EH (cell line): Measurements from ENCODE around the gene ITSN1.
"Not testable (repeated sequence)": the region's sequence is repeated elsewhere in the genome, so short reads cannot be mapped to it uniquely, and the experiment has no call there.

Source experiments
- DNase-seq: peaks from one replicate; pipeline ENCODE4 v3.0.0-alpha.2; 2015; ENCODE audit warnings: low read depth

The ITSN1 gene

DNA sequence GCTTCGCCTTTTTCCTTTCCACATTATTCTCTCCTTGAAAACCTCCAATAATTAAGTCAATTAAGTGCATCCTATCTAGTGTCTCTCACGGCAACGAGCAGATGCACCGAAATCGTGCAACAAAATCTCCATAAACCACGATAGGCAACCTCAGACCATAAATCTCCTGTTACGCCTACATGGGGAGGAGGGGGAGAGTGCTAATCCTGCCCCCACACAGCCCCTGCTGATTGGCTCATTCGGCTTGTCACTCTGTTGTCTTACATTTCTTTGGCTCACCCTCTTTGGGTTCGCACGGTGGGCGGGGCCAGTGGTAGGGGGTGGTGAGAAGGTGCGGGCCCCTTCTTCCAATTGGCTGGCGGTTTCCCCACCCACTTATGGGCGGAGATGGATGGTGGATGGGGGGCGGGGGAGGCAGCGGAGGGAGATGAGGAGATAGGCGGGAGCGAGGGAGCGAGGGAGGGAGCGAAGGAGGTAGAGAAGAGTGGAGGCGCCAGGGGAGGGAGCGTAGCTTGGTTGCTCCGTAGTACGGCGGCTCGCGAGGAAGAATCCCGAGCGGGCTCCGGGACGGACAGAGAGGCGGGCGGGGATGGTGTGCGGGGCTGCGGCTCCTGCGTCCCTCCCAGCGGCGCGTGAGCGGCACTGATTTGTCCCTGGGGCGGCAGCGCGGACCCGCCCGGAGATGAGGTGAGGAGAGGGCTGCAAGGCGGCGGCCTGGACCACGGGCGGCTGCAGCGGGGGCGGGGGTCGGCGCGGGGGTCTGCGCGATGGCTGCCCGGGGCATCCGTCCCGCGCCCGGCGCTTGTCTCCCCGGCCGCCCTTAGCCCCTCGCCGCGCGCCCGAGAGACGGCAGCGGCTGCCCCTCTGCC lies at the start of gene ITSN1:
TSS of gene ITSN1 (plus strand) at position 475 of the 869 bp plus-strand sequence. CDS start 76,328 bp downstream, outside the sequence.
- DNase-seq: peak; percentile 100

DNA sequence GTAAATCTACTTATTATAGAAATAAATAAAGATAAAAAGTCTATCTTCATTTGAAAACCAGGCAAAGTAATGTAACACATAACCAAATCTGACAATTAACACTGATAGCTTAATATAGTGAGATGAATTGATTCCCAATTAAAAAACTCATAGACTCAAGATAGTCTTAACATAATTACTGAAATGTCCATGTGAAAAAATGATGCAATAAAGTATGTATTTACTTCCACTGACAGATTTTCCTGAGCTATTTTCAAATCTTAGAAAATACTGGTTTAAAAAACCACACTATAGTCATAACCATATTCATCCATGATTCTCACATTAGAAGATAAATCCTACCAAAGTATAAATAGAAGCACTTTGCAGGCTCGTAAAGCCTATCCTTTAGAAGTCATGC lies 44.2 kb upstream of the ITSN1 start:
- DNase-seq: no peak

DNA sequence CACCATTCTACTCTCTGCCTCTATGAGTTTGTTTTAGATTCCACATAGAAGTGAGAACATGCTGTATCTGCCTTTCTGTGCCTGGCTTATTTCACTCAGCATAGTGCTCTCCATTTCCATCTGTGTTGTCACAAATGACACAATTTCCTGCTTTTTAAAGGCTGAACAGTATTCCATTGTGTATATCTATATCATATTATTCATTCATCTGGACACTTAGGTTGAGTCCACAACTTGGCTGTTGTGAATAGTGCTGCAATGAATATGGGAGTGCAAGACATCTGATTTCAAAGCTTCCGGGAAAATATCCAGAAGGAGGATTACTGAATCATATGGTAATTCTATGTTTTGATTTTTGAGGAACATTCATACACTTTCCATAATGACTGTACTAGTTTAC lies 33.7 kb upstream of the ITSN1 start:
- DNase-seq: no peak

DNA sequence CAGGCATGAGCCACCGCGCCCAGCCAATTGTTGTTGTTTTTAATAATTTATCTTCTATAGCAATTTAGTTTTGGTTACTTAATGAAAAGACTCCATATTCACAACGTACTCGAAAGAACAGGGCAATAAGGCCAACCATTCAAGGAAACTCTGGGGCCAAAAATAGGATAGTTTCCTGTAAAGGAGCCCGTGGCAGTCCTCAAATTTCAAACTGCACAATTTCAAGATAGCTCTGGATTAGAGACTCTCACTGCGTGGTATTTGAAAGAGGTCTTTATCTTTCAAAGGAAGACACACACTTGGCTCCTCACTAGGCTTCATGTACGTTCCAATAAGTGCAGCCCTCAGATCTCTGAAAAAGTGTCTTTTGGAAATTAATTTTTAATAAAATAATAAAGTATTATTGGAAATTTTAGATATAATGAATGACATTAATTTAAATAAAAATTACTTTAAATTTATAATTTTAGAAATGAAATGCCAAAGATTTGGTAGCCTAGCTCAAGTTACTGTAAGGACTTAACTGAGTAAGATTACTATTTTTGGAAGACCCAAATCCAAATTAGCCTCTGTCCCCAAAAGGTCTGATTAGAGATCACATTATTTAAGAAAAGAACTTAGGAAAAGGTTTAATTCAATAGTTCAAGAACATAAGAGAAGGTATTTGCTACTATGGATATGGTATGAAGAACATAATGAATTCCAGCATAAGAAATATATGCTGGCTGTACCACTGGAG lies 31.1 kb upstream of the ITSN1 start:
- DNase-seq: no peak

DNA sequence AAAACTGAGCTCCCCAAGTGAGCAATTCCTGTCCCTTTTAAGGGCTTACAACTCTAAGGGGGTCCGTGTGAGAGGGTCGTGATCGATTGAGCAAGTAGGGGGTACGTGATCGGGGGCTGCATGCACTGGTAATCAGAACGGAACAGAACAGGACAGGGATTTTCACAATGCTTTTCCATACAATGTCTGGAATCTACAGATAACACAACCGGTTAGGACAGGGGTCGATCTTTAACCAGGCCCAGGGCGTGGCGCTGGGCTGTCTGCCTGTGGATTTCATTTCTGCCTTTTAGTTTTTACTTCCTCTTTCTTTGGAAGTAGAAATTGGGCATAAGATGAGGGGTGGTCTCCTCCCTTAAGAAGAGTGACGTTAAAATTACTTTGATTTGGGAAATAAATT lies 24.7 kb upstream of the ITSN1 start:
- DNase-seq: not testable (repeated sequence)

DNA sequence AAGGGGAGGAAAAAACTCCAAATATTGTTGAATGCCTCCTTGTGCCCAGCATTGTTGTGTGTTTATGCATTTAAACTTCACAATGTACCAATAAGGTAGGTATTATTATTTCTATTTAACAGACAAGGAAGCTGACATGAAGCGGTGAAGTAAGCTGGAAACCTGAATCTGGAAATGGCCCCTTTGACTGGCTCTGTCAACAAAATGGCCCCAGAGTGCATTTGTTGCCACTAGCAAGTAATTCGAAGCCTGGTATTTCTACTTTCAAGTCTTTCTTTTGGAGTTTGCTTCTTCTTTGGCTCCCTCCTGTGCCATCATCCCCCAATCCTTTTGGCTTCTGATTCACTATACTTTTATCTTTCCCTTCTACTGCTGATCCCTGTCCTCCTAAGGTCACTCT lies 23.9 kb upstream of the ITSN1 start:
- DNase-seq: no peak

DNA sequence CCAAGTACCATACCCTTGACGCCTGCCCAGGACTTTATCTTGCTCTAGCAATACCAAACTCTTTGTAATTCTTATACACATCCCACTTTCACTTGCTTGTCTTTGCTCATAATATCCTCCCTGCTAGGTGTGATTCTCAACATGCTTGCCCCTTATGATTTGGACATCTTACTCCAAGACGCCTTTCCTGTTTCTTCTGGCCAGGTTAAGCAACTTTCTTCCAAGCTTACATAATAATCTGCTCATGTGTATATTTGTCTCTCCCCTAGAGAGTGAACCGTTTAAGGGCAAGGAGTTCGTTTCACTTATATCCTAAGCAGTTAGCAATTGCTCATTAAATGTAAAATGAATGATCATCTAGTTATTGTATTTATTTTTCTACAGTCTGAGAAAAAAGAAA lies 22.6 kb upstream of the ITSN1 start:
- no peak for DNase-seq

DNA sequence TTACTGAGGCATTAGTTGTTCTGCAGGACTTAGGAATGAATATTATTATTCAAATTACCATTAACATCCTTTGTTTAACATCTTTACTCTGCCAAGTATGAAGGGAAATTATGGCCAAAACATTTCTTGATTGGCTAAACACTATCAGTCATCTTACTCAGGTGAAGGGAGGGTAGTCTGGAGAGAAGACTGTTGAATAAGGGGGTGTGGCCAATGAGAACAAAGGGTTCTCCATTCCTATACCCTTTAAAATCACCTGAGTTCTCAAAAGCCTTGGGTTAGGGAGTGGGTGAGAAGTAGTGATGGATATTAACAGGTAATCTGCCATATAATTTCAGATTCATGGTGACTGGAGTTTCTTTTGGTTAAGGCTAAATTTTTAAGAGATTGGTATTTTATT lies 20.0 kb upstream of the ITSN1 start:
- DNase-seq: no peak

DNA sequence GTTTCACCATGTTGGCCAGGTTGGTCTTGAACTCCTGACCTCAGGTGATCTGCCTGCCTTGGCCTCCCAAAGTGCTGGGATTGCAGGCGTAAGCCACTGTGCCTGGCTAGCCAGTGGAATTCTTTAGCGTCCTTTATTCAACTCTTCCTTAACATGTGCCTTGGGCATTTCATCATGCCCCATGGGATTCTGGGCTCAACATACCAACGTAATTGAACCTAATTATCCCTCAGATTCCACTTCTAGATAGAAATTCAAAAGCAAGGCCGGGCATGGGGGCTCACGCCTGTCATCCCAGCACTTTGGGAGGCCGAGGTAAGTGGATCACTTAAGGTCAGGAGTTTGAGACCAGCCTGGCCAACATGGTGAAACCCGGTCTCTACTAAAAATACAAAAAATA lies 16.1 kb upstream of the ITSN1 start:
- DNase-seq: not testable (repeated sequence)

DNA sequence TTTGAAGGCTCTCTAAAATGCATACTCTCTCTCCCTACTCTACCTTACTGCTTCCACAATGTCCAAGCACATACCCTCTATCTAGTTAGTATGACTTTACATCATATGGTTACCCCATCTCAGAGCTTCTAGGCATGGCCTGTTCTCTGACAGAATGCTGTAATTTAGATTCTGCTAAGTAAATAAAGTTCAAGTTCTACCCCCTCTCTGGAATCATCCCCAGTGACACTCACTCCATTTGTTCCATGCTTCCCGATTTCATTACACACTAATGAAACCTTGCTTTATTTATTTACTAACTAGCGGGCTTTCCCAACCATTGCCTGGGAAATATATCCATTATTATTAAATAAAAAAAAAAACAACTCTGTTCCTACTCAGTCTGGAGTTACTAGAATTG lies 8.0 kb upstream of the ITSN1 start:
- no peak for DNase-seq

DNA sequence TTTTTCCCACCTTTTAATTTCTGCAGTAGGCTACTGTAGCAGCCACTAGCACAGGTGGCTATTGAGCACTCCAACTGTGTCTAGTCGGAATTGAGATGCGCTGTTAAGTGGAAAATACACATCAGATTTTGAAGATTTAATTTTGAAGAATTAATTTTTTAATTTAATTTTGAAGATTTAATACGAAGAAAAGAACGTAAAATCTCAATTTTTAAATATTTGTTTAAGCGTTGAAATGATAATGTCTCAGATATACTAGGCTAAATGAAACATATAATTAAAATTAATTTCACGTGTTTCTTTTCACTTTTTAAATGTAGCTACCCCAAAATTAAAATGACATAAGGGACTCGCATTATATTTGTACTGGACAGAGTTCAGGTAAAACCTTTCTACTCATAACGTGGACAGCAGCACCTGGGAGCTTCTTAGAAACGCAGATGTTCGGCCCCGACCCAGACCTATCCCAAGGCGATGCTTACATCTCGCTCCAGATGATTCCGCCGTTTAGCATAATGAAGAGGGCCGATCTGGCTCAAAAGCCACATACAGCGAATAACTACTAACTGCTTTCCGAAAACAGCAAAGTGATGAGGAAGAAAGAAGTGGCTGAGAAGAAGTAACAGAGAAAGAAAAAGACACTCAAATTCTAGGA lies 1.5 kb upstream of the ITSN1 start:
- peak; percentile 34 for DNase-seq

DNA sequence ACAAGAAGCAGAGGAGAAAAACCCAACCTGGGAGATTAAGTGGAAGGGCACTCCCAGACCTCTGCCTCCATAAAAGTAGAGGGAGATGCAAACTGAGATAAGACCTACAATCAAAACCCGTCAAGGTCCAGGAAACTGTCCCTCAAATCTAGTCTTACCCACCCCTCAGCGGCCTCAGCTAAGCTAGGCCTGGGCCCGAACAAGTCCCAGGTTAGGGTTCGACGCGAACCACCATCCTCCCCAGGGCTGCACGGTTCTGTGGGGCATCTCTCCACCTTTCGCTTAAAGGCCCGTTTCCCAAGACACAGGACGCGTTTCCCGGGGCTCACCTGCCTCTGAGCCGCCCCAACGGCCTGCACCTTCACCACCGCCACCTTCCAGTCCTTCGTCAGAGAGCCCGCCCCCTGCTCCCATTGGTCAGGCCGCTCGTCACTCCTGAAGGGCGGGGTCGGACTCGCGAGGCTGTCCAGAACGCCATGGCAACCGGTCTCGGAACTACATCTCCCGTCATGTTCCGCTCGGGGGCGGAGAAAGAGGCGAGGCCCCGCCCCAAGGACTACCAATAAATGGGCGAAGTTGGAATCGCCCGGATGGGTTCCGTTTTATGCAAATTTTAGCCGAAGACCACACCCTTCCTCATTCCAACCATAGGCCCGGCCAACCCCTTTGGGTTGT lies 812 bp upstream of the ITSN1 start, which contains the start of gene CRYZL1:
TSS of gene CRYZL1 (minus strand) at position 390 of the 675 bp plus-strand sequence. CDS start 10,190 bp downstream, outside the sequence.
- peak; percentile 100 for DNase-seq

DNA sequence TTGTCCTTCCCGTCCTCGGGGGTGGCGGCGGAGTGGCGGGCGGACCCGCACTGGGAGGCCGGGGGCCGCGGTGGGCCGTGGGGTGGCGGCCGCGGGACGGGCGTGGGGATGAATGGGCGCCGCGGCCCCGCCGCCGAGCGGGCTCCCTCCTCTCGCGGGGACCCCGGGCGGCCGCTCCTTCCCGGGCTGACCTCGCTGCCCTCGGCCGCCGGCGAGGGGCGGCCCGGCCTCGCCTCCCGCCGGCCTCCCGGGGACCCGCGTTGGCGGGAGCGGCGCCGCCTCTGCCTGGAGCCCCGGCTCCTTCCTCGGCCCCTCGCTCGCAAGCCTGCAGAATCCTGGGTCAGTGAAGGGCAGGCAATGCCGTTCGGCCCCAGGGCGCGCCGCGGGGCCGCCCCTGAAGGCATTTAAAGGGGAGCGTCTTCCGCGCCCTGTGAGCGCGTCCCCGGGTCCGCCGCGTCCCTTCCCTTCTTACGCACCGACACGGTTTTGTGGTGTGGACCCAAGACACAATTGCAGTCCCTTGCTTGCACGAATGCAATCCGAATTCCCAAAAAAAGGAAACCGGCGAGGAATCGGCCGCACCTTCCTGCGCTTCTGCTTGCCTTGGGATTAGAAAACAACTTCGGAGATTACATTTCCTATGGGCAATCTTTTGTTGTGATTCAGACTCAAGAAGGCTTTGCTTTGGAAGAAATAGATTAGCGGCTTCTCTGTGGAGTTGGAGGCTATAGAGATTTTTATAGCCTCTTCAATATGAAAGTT lies 776 bp downstream of the ITSN1 start:
- peak; percentile 49 for DNase-seq

DNA sequence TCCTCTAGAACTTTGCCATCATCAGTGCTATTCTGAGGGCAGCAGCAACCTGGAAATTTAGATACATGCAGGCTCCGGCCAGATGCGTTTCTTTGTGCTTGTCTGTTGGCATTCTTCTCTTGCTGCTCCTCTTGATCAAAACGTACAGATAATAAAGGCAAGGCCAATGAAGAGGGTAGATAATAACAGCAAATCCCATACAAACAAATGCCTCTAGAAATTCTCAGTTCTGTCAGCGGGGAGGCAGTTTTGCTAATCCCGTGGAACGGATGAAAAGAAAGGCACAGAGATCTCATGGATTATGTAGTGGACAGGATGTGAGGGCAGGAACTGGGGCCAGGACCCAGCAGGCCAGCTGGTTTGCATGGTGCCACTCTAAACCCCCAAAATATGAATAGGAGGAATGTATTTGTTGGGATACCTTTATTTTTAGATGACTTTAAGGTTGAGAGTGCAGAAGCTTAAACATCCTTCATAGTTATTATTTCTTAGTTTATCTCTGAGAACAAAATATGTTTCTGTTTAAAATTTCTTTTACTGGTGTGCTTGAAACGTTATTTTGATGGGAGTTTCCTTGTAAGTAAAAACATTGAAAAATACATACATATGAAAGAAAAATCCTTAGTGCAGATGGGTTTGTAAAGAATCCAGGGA lies 1.5 kb downstream of the ITSN1 start:
- DNase-seq: no peak

DNA sequence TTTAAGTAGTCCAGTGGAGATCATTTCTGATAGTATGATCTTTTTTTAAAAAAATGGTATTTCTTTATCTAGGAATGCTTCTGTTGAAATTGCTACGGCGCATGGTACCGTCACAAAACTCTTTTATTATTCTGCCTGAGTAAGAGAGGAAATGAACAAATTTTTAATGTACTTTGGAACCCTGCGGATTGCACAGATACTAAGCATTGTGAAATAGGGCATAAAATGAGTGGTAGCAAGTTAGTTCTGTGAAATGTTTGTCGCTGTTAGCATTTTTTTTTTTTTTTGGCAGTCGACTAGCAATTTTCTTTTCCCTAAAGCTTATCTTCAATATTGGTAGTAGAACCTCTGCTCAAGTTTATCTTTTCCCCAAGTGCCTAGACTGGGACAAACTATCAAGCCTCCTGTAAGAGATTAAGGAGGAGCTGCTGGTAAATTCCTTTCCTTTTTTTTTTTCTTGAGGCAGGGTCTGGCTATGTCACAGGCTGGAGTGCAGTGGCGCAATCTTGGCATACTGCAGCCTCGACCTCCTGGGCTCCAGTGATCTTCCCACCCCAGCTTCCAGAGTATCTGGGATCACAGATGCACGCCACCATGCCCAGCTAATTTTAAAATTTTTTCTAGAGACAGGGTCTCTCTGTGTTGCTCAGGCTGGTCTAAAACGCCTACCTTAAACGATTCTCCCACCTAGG lies 2.2 kb downstream of the ITSN1 start:
- DNase-seq: peak; percentile 85

DNA sequence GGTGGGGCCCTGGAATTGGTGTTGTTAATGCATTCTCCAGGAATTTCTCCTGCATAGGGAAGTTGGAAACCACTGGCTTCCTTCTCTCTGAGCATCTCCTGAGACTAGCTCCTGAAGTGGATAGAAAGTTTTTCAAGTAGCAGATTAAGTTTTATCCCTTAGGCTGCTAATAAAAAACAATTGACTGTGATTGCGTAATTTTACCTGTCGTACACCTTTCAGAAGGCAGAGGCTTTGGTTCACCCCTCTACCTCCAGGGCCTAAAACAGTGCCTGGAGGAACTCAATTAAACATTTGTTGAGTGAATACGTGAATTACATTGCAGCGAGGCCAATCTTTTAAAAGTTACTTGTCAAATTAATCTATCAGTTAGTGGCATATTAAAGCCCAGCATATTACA lies 3.4 kb downstream of the ITSN1 start:
- no peak for DNase-seq

DNA sequence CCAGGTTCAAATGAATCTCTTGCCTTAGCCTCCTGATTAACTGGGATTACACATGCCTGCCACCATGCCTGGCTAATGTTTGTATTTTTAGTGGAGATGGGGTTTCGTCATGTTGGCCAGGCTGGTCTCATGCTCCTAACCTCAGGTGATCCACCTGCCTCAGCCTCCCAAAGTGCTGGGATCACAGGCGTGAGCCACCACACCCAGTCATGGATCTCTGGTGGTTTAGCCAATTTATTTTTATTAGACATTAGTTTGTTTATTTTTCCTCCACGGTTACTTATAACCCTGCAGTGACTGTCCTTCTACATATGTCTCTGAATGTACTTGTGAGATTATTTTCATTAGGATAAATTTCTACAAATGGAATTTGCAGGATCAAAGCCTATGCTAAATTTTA lies 5.3 kb downstream of the ITSN1 start:
- DNase-seq: no peak

DNA sequence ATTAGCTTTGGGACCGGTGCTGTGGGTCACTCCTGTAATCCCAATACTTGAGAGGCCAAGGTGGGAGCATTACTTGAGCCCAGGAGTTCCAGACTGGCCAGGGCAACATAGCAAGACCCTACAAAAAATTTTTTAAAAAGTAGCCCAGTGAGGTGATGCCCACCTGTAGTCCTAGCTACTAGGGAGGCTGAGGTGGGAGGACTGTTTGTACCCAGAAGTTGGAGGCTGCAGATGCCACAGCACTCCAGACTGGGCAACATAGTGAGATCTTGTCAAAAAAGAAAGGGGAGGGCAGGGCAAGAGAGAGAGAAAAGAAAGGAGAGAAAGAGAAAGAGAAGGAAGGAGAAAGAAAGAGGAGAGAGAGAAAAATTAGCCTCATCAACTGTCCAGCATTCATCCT lies 6.3 kb downstream of the ITSN1 start:
- DNase-seq: no peak

DNA sequence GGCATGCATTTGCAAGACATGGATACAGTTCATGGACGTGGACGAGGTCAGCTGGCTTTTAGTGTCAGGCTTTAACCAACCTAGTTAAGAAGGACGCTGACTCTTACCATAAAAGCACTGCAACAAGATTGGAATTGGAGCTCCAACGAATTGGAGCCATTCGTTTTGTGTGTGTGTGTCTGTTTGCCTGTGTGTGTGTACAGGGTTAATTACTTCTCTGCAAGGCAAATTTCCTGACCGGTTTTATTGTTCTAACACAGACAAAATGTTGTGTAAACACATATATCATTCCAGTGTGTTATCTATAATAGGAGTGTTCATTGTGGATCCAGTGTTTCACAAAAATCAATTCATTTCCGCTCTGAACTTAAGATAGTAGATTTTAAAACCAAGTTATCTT lies 7.9 kb downstream of the ITSN1 start:
- DNase-seq: no peak

DNA sequence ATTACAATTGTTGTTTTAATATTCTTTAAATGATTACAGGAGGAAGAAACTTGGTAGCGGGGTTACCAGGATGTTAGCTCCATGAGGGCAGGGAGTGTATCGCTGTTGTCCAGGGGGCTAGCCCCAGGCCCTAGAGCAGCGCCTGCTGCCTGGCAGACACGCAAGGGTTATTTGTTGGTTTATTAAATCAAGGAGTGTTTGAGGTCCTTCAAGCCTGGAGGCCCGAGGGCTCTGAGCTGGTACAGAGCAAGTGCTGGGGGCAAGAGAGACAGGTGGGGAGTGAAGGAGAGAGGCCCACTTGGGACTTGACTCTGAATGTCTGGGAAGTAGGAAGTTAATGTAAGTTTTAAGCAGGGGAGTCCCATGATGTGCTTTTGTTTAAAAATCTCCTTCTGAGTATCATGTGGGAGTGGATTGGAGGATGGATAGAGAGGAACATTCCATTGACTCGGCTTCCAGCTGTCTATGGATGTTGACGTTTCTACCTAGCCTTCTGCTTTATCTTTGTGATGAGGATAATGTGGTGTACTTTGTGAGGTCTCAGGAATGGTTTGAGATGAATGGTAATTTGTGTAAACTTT lies 8.7 kb downstream of the ITSN1 start:
- DNase-seq: no peak
